Measurements from ENCODE around the gene SH3D19. TPM values are rescaled to one million over a fixed set of nuclear protein-coding genes. Genes with fewer than 3 reads are reported as not detected.
"Not testable (repeated sequence)": the region's sequence is repeated elsewhere in the genome, so short reads cannot be mapped to it uniquely, and the experiment has no call there.

SH3D19 gene
- total RNA-seq, 1 experiment from 2014 or later: 41.7 TPM

GRCh38 chr4:151323667-151324066 is 1.7 kb downstream of the SH3D19 start:
- BruUV-seq (replicated peaks): no TSS peak
- H3K27ac ChIP-seq: peak overlapping the region; percentile 93
- H3K4me1 ChIP-seq (replicated peaks; ENCODE audit: insufficient read depth): peaks cover 25% of the 10 kb centered on the region
- peaks cover 8% of the 10 kb centered on the region for H3F3A ChIP-seq (ENCODE audit: insufficient read depth, low read depth)
- intact Hi-C loops (cut with micrococcal nuclease; ENCODE audit: unreplicated experiment): loop anchor here (2.0 kb wide), 1 partner anchor 129 kb away; no protein-coding TSS in a partner anchor
- peak overlapping the region; percentile 78 for H3K4me2 ChIP-seq
- no peaks in the 10 kb centered on the region for H3K27me3 ChIP-seq (ENCODE audit: insufficient read depth, low read depth)
- no peaks in the 10 kb centered on the region for H3K9me2 ChIP-seq (ENCODE audit: insufficient read depth)
- TF ChIP-seq EZH2 (IDR thresholded peaks at IDR 0.05; ENCODE audit: low read depth): no peak
- no peak for TF ChIP-seq CTCF (conservative IDR thresholded peaks at IDR 0.05)
- peaks cover 59% of the 10 kb centered on the region for H3K79me2 ChIP-seq (ENCODE audit: low read depth)
- H3K36me3 ChIP-seq (ENCODE audit: low read depth): no peaks in the 10 kb centered on the region
- no peak for DNase-seq
- H4K20me1 ChIP-seq (ENCODE audit: insufficient read depth): no peaks in the 10 kb centered on the region
- no peaks in the 10 kb centered on the region for H3K9me3 ChIP-seq (ENCODE audit: insufficient read depth, low read depth)
- H3K4me3 ChIP-seq: peak overlapping the region; percentile 67
- CTCF ChIA-PET: no interaction called here
- POLR2A ChIA-PET (ENCODE audit: unreplicated experiment): no interaction called here
- H2AFZ ChIP-seq: no peak overlapping the region

- no peak for TF ChIP-seq EZH2 (IDR thresholded peaks at IDR 0.05; ENCODE audit: low read depth)
- no peak for TF ChIP-seq CTCF (conservative IDR thresholded peaks at IDR 0.05)
- CTCF ChIA-PET: interaction anchor here (0.6 kb wide), 1 partner anchor 398 kb away, joined by 5 read pairs; no protein-coding TSS in a partner anchor
Measured at GRCh38 chr4:151322570-151322969, 2.8 kb downstream of the SH3D19 start.

DNA sequence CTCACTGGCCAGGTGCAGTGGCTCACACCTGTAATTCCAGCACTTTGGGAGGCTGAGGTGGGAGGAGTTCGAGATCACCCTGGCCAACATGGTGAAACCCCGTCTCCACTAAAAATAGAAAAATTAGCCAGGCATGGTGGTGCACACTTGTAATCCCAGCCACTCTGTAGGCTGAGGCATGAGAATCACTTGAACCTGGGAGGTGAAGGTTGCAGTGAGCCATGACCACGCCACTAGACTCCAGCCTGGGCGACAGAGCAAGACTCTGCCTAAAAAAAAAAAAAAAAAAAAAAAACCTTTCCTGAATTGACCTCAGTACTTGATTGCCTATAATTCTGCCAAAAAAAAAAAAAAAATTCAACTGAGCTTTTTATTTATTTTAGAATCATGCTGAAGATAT is 3.2 kb downstream of the SH3D19 start:
- peak overlapping the region; percentile 78 for H3K4me2 ChIP-seq
- DNase-seq; BruUV-seq (replicated peaks); H3K9me3 ChIP-seq (ENCODE audit: insufficient read depth, low read depth); H3K27ac ChIP-seq; H3K9me2 ChIP-seq (ENCODE audit: insufficient read depth); POLR2A ChIA-PET (ENCODE audit: unreplicated experiment); H3F3A ChIP-seq (ENCODE audit: insufficient read depth, low read depth); H2AFZ ChIP-seq; H3K4me3 ChIP-seq; intact Hi-C loops (cut with micrococcal nuclease; ENCODE audit: unreplicated experiment); H4K20me1 ChIP-seq (ENCODE audit: insufficient read depth); H3K27me3 ChIP-seq (ENCODE audit: insufficient read depth, low read depth); H3K36me3 ChIP-seq (ENCODE audit: low read depth): not testable (repeated sequence)
- peaks cover 74% of the 10 kb centered on the region for H3K79me2 ChIP-seq (ENCODE audit: low read depth)
- peaks cover 25% of the 10 kb centered on the region for H3K4me1 ChIP-seq (replicated peaks; ENCODE audit: insufficient read depth)
- CTCF ChIA-PET: interaction anchor here (0.6 kb wide), 1 partner anchor 399 kb away, joined by 5 read pairs; no protein-coding TSS in a partner anchor

More at GRCh38 chr4:151322570-151322969, 2.8 kb downstream of the SH3D19 start:
- Histone ChIP-seq H3K36me3 (ENCODE audit: low read depth) (no peaks in the 10 kb centered on the region), H3F3A (ENCODE audit: insufficient read depth, low read depth) (peaks cover 8% of the 10 kb centered on the region), H3K9me3 (ENCODE audit: insufficient read depth, low read depth) (no peaks in the 10 kb centered on the region), H3K4me1 (replicated peaks; ENCODE audit: insufficient read depth) (peaks cover 24% of the 10 kb centered on the region), H3K4me3 (peak overlapping the region; percentile 67; the same call in 1 of the 2 replicates), H3K27ac (no peak overlapping the region), H2AFZ (no peak overlapping the region), H3K4me2 (peak overlapping the region; percentile 78), H4K20me1 (ENCODE audit: insufficient read depth) (no peaks in the 10 kb centered on the region), H3K27me3 (ENCODE audit: insufficient read depth, low read depth) (no peaks in the 10 kb centered on the region), H3K9me2 (ENCODE audit: insufficient read depth) (no peaks in the 10 kb centered on the region), H3K79me2 (ENCODE audit: low read depth) (peaks cover 70% of the 10 kb centered on the region)
- BruUV-seq (replicated peaks): no TSS peak
- no peak for DNase-seq
- intact Hi-C loops (cut with micrococcal nuclease; ENCODE audit: unreplicated experiment): no loop called here
- POLR2A ChIA-PET (ENCODE audit: unreplicated experiment): no interaction called here

GRCh38 chr4:151321586-151321985 is 3.8 kb downstream of the SH3D19 start:
- Histone ChIP-seq H3K9me3 (ENCODE audit: insufficient read depth, low read depth) (no peaks in the 10 kb centered on the region), H3K4me3 (no peak overlapping the region), H3K27ac (no peak overlapping the region), H3K79me2 (ENCODE audit: low read depth) (peaks cover 79% of the 10 kb centered on the region), H3F3A (ENCODE audit: insufficient read depth, low read depth) (peaks cover 8% of the 10 kb centered on the region), H3K4me2 (no peak overlapping the region; the same call in 1 of the 2 replicates), H3K36me3 (ENCODE audit: low read depth) (no peaks in the 10 kb centered on the region), H3K27me3 (ENCODE audit: insufficient read depth, low read depth) (no peaks in the 10 kb centered on the region), H3K4me1 (replicated peaks; ENCODE audit: insufficient read depth) (peaks cover 31% of the 10 kb centered on the region), H2AFZ (no peak overlapping the region), H3K9me2 (ENCODE audit: insufficient read depth) (no peaks in the 10 kb centered on the region), H4K20me1 (ENCODE audit: insufficient read depth) (no peaks in the 10 kb centered on the region)
- intact Hi-C loops (cut with micrococcal nuclease; ENCODE audit: unreplicated experiment): no loop called here
- TF ChIP-seq EZH2 (IDR thresholded peaks at IDR 0.05; ENCODE audit: low read depth): no peak
- ChIA-PET CTCF (no interaction called here), POLR2A (ENCODE audit: unreplicated experiment) (no interaction called here)
- BruUV-seq (replicated peaks): no TSS peak
- DNase-seq: no peak

Measured in PC-9 (cell line).